SIG-M5 (cell line): ENCODE results near the gene CRK.

Source experiments
- DNase-seq: peaks from one replicate; lab custom pipeline; 2025; lab: John Stamatoyannopoulos, UW

The CRK gene

GRCh38 chr17:1455797-1456599 lies at the start of gene CRK:
CRK (minus strand) TSS chr17:1456232; CDS start chr17:1456117, 115 bp downstream.
- DNase-seq: no peak

- no peak for DNase-seq
These were observed 49.6 kb upstream of the CRK start for GRCh38 chr17:1505586-1505985.

GRCh38 chr17:1504866-1505265 lies 48.8 kb upstream of the CRK start:
- no peak for DNase-seq

- no peak for DNase-seq
These were observed 47.7 kb upstream of the CRK start for GRCh38 chr17:1503699-1504098.

GRCh38 chr17:1498869-1499268 lies 42.8 kb upstream of the CRK start:
- DNase-seq: no peak

DNA sequence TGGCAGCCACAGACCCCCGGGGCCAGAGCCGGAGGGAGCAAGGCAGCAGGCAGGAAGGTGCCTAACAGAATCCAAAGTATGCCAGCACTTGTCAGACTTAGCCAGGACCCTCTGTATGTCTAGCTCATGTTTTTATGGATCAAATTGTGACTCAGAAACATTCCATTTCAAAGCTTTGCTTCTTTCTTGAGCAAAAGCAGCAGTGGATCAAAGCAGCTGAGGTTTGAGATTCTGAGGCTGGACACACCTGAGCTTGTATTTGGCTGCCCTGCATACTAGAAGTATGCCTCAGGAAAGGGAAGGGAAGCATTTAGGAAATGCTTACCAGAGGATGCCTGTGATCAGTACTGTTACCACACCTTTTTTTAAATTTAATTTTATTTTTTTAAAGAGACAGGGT lies 42.2 kb upstream of the CRK start:
- no peak for DNase-seq

DNA sequence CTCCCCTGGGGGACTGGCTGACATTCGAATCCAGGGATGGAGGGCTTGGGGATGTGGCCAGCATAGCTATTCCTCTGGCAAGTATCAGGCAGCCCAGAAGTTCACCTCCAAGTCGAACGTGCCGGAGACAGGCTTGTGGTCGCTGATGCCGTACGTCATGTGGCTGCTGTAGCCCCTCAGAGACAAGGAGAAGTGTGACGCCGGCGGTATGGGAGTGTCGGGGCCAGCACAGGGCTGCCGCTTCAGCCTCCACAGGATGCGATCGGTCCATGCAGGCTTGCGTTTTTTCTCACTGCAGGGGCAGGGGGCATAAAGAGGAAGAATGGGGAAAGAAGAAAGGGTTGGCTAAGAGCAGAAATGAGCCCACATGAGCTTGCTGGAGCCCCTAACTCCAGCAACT lies 41.8 kb upstream of the CRK start:
- no peak for DNase-seq

DNA sequence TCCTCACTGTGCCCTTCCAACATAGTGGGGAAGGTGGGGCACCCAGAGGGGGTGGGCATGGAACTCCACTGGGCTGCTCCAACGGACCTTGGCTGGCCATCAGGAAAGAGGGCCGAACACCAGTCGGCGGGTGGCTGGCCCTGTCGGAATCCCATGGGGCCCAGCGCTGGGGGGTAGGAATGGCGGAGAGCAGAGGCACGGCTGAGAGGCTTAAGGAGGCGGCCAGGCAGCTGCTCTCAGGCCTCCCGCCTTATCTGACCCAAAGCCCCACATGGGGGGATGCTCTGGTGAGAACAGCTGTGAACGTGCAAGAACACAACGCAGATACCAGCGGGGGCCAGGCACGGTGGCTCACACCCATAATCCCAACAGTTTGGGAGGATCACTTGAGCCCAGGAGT lies 40.8 kb upstream of the CRK start:
- no peak for DNase-seq

DNA sequence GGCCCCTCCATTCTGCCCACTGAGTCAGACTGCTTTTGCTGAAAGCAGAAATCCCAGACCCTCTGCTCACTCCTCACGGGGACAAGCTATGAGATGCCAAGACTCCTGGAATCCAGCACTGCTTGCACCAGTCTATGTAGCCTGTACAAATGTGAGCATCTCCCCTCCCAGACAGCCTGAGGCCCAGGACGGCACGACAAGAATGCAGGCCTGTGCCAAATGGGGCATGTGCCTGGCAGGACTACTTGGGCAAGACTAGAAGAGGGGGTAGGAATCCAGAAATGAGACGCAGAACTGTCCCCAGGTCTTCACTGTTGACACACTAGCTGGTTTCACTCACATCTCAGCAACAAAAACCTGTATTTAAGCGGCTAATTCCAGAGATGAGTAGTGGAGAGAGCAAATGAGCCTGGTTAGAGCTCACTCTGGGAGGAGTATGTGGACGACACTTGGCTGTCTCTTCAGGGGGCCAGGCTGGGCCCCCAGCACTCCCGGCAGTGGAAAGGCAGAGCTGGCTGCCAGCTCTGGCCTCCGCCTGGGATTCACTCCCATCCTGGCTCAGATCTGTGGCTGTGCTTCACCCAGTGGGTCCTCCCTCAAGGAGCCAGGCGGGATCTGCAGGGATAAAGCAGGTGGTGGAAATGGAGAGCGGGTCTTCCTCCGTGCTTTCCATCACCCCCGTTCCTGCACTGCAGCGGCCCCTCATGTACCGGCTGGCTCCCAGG lies 39.4 kb upstream of the CRK start:
- DNase-seq: no peak

DNA sequence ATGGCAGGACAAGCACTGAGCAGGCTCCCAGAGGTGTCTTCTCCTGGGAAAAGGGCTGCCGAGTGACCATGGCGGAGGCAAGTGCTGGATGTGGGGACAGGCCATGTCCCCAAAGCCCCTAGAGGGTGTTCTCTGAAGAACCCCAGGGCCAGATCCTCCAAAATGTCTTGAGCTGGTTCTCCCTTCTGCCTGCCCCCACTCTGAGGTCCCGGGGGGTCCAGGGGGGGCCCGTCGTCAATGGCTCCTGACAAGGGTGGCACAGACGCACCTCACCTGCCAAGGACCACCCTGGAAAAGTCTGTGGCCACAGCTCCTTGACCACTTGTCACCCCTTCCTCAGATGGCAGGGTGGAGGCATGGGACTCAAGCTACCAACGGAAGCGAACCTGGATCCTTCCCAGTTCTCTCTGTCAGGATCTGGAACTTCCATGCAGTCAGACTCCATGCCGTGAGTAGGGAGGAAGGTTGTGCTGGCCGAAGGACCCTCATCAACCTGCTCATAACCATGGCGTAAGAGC lies 38.8 kb upstream of the CRK start:
- no peak for DNase-seq

GRCh38 chr17:1494203-1494602 lies 38.2 kb upstream of the CRK start:
- DNase-seq: no peak

- DNase-seq: no peak
These were observed 37.4 kb upstream of the CRK start for GRCh38 chr17:1493291-1493980.

DNA sequence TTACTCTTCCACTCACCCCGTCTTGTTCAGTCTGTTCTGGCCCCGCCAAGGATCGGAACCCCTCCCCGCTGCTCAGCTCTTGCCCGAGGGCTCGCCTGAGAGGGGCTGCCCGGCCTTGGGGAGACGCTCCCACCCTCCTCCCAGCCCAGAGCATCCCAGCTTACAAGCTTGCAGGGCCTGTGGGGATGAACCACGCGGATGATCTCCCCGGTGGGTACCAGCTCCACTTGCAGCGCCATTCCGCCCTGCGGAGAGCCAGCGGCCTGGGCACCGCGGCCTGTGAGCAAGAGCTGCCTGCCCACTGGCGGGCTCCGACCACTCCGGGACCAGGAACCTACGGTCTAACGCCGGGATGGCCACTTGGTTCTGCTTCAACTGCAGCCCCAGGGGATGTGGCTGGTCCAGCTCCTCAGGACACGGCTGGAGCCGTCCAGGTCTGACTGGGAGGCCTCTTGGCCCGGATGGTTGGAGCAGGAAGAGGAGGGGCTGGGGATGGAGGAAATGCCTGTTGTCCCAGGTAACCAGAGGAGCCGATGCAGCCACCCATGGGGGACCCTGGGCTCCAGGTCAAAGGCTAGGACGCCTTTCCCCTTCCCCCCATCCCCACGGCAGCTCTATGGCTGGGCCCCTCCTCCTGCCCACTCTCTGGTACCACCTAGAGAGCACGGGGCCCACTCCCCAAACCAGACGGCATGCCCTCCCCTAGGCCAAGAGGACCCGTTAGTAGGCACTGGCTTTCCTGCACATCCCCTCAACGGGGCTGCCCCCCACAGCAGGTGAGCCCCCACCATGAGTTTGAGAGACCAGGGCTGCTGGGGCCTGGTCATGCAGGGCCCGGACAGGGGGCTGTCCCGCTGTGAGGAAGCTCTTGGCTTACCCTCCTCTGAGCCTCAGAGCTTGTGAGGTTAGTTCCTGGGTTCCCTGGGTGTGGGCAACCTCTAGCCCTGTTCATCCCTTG lies 36.5 kb upstream of the CRK start, which contains the start of gene MYO1C:
Gene MYO1C (minus strand): TSS at position 438 of the 958 bp plus-strand sequence. CDS start 199 bp downstream, at position 239.
- no peak for DNase-seq

- no peak for DNase-seq
These were observed 35.6 kb upstream of the CRK start for GRCh38 chr17:1491443-1492248.

DNA sequence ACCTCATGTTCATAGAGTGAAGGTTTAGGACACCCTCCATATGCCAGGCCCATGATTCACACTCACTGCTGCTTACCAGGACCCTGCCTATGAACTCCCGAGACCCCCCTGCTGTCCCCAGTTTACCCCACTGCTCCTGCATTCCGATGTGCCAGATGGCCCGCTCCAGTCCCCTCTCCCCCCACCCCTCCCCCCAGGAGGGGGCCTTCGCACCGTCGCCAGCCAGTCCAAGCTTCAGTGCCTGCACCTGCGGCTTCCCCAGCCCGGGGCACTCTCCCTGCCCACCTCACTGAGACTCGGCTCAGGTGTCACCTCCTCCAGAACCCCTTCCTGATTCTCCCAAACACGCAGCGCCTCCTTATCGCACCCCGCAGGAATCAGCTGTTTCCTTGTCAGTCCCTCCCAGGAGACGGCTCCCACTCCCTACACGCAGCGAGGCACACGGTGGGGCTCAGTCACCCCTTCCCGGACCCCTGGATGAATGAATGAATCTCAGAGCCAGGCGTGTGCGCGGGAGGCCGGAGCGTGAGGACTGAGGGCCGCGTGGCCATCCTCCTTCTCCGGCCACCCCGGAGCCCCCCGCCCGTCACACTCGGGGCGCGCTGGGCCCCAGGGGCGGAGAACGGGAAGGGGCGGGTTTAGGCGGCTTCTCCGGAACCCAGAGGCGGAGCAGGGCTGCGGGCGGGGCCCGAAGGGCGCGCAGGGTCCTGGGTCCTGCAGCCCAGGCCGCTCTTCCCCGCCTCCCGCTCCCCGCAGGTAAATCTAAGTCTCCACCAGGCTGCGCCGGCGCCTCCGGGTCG lies 34.8 kb upstream of the CRK start:
- no peak for DNase-seq

GRCh38 chr17:1488826-1489270 lies 32.8 kb upstream of the CRK start:
- no peak for DNase-seq

DNA sequence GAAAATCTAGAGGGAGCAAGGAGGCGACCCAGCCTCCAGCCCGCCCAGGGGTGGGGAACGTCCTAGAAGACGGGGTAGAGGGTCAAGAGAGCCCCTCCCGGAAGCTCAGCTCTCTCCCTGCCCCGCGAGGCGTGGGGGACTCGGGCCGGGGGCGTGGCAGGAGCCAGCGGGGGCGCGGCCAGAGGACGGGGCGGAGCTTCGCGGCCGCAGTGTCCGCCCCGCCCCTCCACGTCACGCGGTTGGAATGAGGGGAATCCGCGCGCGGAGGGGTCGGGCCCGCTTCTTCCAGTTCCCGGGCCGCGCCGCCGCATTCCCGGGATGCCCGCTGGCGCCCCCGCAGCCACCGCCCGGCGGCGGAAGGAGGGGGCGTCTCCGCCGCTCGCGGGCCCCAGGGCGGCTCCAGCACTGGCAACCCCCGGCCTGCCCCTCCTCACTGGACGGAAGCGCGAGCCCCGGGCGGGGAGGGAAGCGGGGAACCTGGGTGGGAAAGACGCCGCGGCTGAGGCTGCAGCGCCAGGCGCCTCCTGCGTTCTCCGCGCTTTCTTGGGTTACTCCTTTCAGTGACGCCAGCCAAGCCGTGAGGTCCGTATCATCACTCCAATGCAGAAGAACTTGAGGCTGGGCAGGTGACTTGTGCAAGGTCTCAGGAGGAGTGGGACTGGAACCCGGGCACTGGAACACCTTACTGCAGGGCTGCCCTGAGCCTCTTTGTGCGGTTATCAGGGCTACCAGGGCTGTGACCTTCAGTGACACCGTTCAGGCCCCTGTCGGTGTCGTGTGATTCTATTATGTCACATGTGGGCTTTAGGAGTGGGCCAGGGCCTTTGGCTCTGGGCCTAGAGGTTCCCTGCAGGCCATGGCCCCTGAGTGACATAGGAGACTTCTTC lies 32.1 kb upstream of the CRK start:
- DNase-seq: no peak
